ENCODE measurements around the gene CTSF. TPM values are rescaled to one million over a fixed set of nuclear protein-coding genes. Genes with fewer than 3 reads are reported as not detected.

CTSF gene
- total RNA-seq, 2 donors from 2014 or later: 5.0 to 18.6 TPM

GRCh38 chr11:66616379-66617154, 48.2 kb upstream of the CTSF start, which contains the start of gene RBM14:
RBM14 (plus strand) TSS chr11:66616630; CDS start chr11:66616721, 91 bp downstream.
- H3K9me3 ChIP-seq (ENCODE audit: control insufficient read depth, low read length): no peaks in the 10 kb centered on the region
- peak within 1 kb of the TSS; percentile 97 for H3K27ac ChIP-seq (ENCODE audit: low read depth, low read length)
- H3K9me3 Mint-ChIP-seq: no peaks in the 10 kb centered on the region
- TF ChIP-seq CTCF (conservative IDR thresholded peaks at IDR 0.05): no peak
- peak within 1 kb of the TSS; percentile 97 for H3K9ac ChIP-seq (ENCODE audit: extremely low read depth, low read length, poor library complexity, severe bottlenecking)
- peak within 1 kb of the TSS; percentile 99 for H3K4me3 Mint-ChIP-seq
- H3K4me1 Mint-ChIP-seq: peaks cover 22% of the 10 kb centered on the region
- peak; percentile 100 for DNase-seq
- peaks cover 7% of the 10 kb centered on the region for H3K27me3 Mint-ChIP-seq (ENCODE audit: insufficient read depth)
- H3K4me1 ChIP-seq (ENCODE audit: control insufficient read depth, insufficient read depth, low read length): no peaks in the 10 kb centered on the region
- peak within 1 kb of the TSS; percentile 94 for H3K4me3 ChIP-seq (ENCODE audit: low read length)
- H3K36me3 Mint-ChIP-seq (ENCODE audit: low read depth): peaks cover 27% of the 10 kb centered on the region
- WGBS, 2 experiments (ENCODE audit: insufficient coverage in 1 of 2, insufficient read length in 1 of 2): 0 to 1% methylated on average over 29 to 90 of the region's 90 CpGs
- H3K27me3 ChIP-seq (ENCODE audit: control insufficient read depth, insufficient read depth, low read length, poor library complexity, severe bottlenecking): peaks cover 4% of the 10 kb centered on the region
- H3K27ac Mint-ChIP-seq: peak within 1 kb of the TSS; percentile 100
- peaks cover 26% of the 10 kb centered on the region for H3K36me3 ChIP-seq (ENCODE audit: control insufficient read depth, insufficient read depth, low read length)

- H3K36me3 ChIP-seq (ENCODE audit: control insufficient read depth, insufficient read depth, low read length): peaks cover 14% of the 10 kb centered on the region
- no peak for TF ChIP-seq CTCF (conservative IDR thresholded peaks at IDR 0.05)
- no peak overlapping the region for H3K4me3 ChIP-seq (ENCODE audit: low read length)
- Mint-ChIP-seq H3K27ac (no peak overlapping the region), H3K27me3 (ENCODE audit: insufficient read depth) (peaks cover 7% of the 10 kb centered on the region), H3K9me3 (peaks cover 9% of the 10 kb centered on the region), H3K4me3 (no peak overlapping the region), H3K4me1 (peaks cover 15% of the 10 kb centered on the region), H3K36me3 (ENCODE audit: low read depth) (peaks cover 20% of the 10 kb centered on the region)
- 97 to 99% methylated on average over 11 of the region's 13 CpGs for WGBS, 2 experiments (ENCODE audit: insufficient coverage in 1 of 2, insufficient read length in 1 of 2)
- no peak overlapping the region for H3K27ac ChIP-seq (ENCODE audit: low read depth, low read length)
- H3K9me3 ChIP-seq (ENCODE audit: control insufficient read depth, low read length): no peaks in the 10 kb centered on the region
- no peak for DNase-seq
- peaks cover 4% of the 10 kb centered on the region for H3K27me3 ChIP-seq (ENCODE audit: control insufficient read depth, insufficient read depth, low read length, poor library complexity, severe bottlenecking)
- H3K9ac ChIP-seq (ENCODE audit: extremely low read depth, low read length, poor library complexity, severe bottlenecking): no peak overlapping the region
- no peaks in the 10 kb centered on the region for H3K4me1 ChIP-seq (ENCODE audit: control insufficient read depth, insufficient read depth, low read length)
Measured at GRCh38 chr11:66614073-66614472, 45.7 kb upstream of the CTSF start.

- no peak for TF ChIP-seq CTCF (conservative IDR thresholded peaks at IDR 0.05)
- Histone ChIP-seq H3K9me3 (ENCODE audit: control insufficient read depth, low read length) (no peaks in the 10 kb centered on the region), H3K4me3 (ENCODE audit: low read length) (no peak overlapping the region), H3K36me3 (ENCODE audit: control insufficient read depth, insufficient read depth, low read length) (no peaks in the 10 kb centered on the region), H3K9ac (ENCODE audit: extremely low read depth, low read length, poor library complexity, severe bottlenecking) (no peak overlapping the region), H3K27ac (ENCODE audit: low read depth, low read length) (no peak overlapping the region), H3K27me3 (ENCODE audit: control insufficient read depth, insufficient read depth, low read length, poor library complexity, severe bottlenecking) (peaks cover 4% of the 10 kb centered on the region), H3K4me1 (ENCODE audit: control insufficient read depth, insufficient read depth, low read length) (no peaks in the 10 kb centered on the region)
- DNase-seq: no peak
- H3K4me3 Mint-ChIP-seq: no peak overlapping the region
- peaks cover 11% of the 10 kb centered on the region for H3K36me3 Mint-ChIP-seq (ENCODE audit: low read depth)
- H3K27me3 Mint-ChIP-seq (ENCODE audit: insufficient read depth): peaks cover 7% of the 10 kb centered on the region
- H3K4me1 Mint-ChIP-seq: peaks cover 2% of the 10 kb centered on the region
- no peak overlapping the region for H3K27ac Mint-ChIP-seq
- 100% methylated on average over 1 of the region's 1 CpG for WGBS, 2 experiments (ENCODE audit: insufficient coverage in 1 of 2, insufficient read length in 1 of 2)
- H3K9me3 Mint-ChIP-seq: peaks cover 9% of the 10 kb centered on the region
Measured at GRCh38 chr11:66612458-66612857, 44.1 kb upstream of the CTSF start.
